GM21381 (cell line): Measurements from ENCODE around the gene ZFP57.

ENCODE experiments used
- ATAC-seq: cut with Tn5 transposase; IDR thresholded peaks from one replicate; pipeline ENCODE4 v1.9.1; 2021; ENCODE audit warnings: mild to moderate bottlenecking, moderate library complexity; ENCODE audit not compliant: unreplicated experiment

The ZFP57 gene

GRCh38 chr6:29626948-29627754 lies 53.8 kb downstream of the ZFP57 start:
- ATAC-seq, result no peak

DNA sequence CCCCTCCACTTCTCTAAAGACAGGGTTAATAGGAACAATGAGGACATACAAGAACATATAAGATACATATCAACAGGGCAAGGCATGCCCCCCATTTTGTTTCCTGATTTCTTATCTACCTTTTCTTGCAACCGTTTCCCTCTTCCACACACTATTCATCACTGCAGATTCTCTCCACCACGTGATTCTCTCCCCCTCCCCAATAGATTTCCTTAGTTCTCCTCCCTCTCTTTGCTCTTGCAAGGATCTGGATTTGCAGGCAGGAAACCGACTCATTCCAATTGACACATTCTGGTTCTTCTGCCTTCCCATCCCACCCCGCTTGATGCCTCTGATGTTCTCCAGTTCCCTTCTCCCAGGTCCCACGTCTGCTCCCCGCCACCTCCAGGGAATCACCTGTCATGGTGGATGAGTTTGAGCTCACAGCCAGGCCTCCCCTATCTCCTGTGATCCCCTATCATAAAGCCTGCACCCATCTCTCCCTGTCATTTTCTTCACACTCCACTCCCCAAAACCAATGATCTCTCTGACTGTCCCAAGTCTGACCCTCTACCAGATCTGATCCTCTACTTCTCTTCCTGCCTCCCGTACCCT lies 55.5 kb downstream of the ZFP57 start:
- ATAC-seq, result no peak

DNA sequence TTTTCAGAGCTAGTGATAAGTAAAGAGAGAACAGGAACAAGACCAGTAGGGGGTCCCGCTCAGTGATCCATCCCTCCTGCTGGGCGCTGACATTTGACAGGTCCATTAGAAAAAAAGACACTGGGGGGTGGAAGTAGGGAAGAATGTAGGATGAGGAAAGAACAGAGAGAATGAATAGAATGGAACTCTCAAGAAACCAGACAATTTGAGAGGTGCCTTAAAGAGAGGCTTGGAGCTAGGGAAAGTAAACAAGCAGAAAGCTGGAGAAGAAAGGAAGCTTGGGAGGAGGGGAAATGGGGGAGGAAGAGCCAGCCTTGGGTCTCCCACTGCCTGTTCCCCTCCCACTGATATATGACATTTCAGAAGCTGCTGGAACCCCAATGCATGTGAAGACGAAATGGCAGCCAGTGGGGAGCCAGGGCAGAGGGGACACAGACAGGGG lies 56.4 kb downstream of the ZFP57 start:
- no peak for ATAC-seq
